Fibroblast of pulmonary artery (primary cell): ENCODE data around the gene SLC9A9.

Experiments
- DNase-seq: peaks from one replicate; pipeline ENCODE4 v3.0.0-alpha.2; 2010; ENCODE audit warnings: low read depth
- H3K4me3 ChIP-seq: replicated peaks from 2 replicates; pipeline ENCODE4 v1.5.1; 2011; ENCODE audit warnings: low read depth, mild to moderate bottlenecking, control low read depth, low read length, moderate library complexity
- CTCF ChIP-seq: IDR thresholded peaks from 2 replicates; pipeline ENCODE4 v1.5.1; 2011; ENCODE audit warnings: mild to moderate bottlenecking, control low read depth, low read length, inconsistent platforms; ENCODE audit errors: missing control alignments

The SLC9A9 gene

GRCh38 chr3:143693506-143693905, 154.8 kb downstream of the SLC9A9 start:
- H3K4me3 ChIP-seq = no peak overlapping the region
- no peak for TF ChIP-seq CTCF
- DNase-seq = no peak

GRCh38 chr3:143686638-143687197, 161.6 kb downstream of the SLC9A9 start:
- no peak for DNase-seq
- no peak for TF ChIP-seq CTCF
- no peak overlapping the region for H3K4me3 ChIP-seq

GRCh38 chr3:143685491-143685890, 162.8 kb downstream of the SLC9A9 start:
- DNase-seq = no peak
- no peak overlapping the region for H3K4me3 ChIP-seq
- TF ChIP-seq CTCF = no peak

- no peak for TF ChIP-seq CTCF
- no peak for DNase-seq
- H3K4me3 ChIP-seq = no peak overlapping the region
Observed at GRCh38 chr3:143677430-143677829, 170.8 kb downstream of the SLC9A9 start.

- no peak for TF ChIP-seq CTCF
- no peak for DNase-seq
- no peak overlapping the region for H3K4me3 ChIP-seq
Observed at GRCh38 chr3:143676747-143677146, 171.5 kb downstream of the SLC9A9 start.

- no peak overlapping the region for H3K4me3 ChIP-seq
- no peak for TF ChIP-seq CTCF
- DNase-seq = no peak
Observed at GRCh38 chr3:143676021-143676420, 172.2 kb downstream of the SLC9A9 start.
